NCI-H187 treated with DMSO at 0.1 percent for 48 hours (cell line): ENCODE measurements around the gene MACROD1.

ENCODE experiments used
- DNase-seq: peaks from one replicate; lab custom pipeline; 2025; lab: John Stamatoyannopoulos, UW

Gene MACROD1

DNA sequence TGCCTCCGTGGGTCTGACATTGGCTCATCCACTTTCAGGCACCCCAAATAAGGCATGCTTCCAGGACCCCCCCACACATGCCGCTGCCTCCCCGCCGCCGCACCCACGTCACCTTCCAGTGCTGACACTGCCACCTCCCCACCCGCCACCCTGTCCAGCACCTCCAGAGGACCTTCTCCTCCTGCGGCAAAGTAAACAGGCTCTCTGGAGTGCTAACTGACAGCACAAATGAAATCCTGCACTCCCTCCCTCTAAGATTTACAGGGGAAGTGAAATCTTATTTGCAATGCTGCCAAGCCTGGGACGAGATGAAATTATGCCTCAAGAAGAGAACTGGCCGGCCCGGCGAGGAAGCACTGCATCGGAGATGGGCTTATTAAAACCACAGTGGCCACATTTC lies 35.3 kb downstream of the MACROD1 start:
- no peak for DNase-seq

- DNase-seq = no peak
Measured at GRCh38 chr11:64129403-64129802, 36.5 kb downstream of the MACROD1 start.

DNA sequence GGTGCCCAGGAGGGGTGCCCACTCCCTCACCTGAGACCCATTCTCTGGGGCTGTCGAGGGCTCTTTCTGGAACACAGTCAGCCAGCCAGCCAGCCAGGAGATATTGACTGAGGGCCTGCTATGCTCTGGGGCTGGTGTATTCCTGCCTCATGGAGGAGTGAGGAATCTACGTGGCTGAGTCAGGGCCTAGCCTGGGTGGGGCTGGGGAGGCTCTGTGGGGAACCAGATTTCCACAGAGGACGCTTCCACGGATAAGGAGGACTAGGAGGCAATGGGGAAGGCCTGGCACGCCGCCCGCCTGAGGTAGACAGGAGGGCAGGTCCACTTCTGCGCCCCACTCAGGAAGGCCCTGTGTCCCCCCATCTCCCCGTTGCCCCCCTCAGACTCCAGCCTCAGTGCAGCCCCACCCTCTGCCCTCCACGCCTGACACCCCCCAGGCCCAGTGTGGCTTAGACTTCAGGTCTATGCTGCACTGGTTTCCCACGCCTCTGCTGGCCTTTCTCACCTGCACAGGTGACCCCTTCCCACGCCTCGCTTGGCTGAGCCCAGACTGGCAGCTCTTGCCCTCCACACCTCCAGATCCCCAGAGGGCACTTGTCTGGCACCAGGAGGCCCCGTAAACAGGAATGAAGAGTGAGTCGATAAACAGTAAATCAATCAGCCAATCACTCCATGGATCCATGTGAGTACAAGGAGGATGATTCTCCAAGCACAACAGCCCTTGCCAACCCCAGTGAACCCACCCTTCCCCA lies 37.5 kb downstream of the MACROD1 start:
- DNase-seq = no peak

DNA sequence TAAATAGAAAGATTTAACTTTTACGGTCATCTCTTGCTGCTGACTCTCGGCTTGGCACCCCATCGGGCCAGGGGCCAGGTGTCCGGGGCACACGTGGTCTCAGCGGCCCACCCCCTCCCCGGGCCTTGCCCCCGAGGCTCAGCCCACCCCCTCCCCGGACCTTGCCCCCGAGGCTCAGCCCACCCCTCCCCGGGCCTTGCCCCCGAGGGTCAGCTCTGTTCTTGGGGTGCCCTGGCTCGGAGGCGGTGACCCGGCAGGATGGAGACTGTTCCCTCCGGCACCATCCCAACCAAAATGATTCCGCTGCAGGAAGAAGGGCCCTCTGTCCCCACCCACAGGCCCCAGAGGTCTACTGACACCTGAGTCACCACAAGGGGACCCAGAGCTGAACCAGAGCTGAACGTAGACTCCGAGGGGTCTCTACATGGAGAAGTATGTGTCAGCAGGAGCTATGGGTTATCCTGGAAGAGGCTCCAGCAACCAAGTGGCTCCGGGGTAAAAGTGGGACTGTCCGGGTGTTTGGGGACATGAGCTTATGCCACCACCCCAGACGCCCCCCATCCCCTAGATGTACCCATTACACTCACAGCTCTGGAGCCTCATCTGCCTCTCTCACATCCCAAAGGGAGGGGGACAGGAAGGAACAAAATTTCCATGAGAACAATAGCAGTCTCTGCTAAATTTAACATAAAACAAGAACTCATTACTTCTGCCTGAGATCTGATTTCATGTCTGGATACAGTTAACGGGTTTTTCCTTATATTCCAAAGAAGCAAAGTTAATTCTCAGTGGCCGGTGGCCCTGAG lies 38.4 kb downstream of the MACROD1 start:
- no peak for DNase-seq

- no peak for DNase-seq
Measured at GRCh38 chr11:64126796-64127195, 39.1 kb downstream of the MACROD1 start.

GRCh38 chr11:64126371-64126770 lies 39.5 kb downstream of the MACROD1 start:
- no peak for DNase-seq

GRCh38 chr11:64125676-64126075 lies 40.2 kb downstream of the MACROD1 start:
- DNase-seq = no peak

DNA sequence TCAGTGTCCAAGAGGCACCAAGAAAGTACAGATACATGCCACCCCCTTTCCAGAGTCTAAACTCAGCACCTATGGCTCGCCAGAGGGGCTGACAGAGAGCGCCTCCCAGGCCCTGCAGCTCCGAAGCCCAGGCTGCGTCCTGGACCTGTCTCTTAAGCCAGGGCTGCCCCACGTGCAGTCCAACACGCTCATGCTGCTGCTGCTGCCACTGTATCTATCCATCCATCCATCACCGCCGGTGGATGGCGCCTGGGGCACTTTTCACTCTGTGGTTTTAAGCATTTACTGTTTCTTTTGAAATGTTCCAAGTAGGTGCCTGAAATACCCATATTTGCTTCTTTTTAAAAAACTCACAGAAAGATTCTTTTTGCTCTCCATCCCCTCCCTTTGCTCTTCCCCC lies 41.8 kb downstream of the MACROD1 start:
- DNase-seq = no peak

DNA sequence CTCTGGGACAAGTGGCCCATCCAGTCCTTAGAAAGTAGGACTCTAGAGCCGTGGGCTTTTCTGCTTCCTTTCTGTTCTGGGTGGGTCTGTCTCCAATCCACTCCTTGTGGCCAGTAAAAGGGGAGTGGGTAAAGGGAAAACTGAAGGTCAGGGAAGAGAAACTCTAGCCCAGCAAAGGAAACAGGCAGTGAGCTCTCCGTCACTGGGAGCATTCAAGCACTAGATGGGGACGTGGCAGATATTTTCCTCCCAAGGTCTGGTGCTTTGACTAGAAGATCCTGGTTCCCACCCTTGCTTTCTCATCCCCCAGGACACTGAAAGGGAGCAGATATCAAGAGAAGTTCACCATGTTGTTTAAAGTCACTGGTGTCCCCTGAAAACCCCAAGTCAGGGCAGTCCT lies 42.2 kb downstream of the MACROD1 start:
- DNase-seq = no peak

GRCh38 chr11:64122411-64123410 lies 43.2 kb downstream of the MACROD1 start:
- no peak for DNase-seq

DNA sequence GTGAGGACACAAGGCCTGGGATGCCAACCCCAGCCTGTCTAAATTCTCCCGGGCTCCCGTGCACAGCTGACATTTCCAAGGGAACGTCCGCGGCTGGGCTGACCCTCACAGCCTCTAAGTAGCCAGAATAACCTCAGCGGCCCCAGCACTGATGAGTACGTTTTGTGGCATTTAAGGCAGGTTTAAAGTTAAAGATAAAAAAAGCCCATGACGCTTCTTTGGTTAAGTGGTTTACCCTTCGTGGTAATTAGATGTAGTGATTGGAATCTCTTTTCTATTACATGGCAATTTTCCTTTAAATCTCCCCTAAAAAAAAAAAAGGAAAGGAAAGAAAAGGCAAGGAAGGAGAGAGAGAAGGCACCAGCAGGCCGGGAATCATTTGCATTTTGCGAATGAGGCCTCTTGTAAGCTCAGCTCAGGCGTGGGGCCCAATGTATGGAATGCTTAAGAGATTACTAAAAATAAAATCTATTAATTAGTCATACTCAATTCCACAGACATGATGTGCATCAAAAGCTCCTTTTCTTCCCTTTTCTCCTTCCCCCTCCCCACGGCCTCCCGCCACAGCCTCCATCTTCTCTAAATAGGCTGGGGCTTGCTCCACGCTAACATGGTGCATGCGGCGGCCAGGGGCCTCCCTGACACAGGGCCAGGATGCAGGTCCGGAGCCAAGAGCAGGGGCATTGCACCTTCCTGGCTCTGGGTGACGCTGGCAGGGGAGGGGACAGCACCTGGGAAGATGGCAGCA lies 44.1 kb downstream of the MACROD1 start:
- DNase-seq = no peak

- peak; percentile 54 for DNase-seq
Measured at GRCh38 chr11:64120951-64121569, 44.9 kb downstream of the MACROD1 start.

GRCh38 chr11:64119700-64120099 lies 46.2 kb downstream of the MACROD1 start:
- no peak for DNase-seq

DNA sequence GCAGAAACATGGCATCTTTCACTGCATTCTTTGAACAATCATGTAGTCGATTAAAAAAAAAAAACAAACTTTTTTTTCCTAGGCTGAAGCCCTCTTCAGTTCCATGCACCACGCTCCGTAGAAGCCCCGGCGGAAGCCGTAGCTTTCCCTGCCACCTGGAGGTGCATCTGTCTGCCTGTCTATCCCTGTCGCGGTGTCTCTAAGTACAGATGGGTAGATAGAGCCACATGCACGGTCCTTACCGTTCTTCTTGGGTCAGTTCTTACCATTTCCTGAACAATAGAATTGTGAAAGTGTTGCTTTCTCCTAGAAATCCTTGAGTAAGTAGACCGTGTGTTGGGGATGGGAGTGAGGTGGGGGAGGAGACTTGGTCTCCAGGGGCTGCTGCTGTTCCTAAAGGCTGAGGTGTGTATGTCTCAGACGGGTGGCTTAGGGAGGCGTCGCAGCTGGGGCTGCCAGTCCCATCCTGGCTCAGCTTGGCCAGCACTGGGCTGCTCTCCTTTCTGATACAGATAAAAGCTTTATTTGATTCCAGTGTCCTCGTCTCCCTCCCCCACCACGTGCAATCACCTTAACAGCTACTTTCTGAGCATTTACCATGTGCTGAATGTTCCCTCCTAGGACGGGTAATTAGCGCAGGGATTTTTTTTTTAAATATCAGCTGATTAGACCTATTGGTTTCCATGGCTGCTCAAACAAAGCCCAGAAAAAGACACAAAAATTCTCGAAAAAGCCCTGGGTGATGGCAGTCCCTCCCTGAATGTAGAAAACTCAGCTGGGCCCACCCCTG lies 46.8 kb downstream of the MACROD1 start:
- no peak for DNase-seq

DNA sequence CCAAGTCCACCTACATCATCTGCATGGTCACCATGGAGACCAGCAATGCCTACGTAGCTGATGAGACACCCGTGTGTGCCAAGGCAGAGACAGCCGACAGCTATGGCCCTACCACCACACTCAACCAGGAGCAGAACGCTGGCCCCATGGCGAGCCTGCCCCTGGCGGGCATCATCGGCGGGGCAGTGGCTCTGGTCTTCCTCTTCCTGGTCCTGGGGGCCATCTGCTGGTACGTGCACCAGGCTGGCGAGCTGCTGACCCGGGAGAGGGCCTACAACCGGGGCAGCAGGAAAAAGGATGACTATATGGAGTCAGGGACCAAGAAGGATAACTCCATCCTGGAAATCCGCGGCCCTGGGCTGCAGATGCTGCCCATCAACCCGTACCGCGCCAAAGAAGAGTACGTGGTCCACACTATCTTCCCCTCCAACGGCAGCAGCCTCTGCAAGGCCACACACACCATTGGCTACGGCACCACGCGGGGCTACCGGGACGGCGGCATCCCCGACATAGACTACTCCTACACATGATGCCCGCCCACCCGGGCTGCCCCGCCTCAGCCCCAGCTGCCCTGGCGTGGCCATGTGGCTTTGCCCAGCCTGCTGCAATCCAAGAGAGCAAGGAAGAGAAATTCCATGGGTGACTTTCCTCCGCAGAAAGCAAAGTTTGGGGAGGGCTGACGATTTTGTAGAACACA lies 48.0 kb downstream of the MACROD1 start:
- DNase-seq = no peak

DNA sequence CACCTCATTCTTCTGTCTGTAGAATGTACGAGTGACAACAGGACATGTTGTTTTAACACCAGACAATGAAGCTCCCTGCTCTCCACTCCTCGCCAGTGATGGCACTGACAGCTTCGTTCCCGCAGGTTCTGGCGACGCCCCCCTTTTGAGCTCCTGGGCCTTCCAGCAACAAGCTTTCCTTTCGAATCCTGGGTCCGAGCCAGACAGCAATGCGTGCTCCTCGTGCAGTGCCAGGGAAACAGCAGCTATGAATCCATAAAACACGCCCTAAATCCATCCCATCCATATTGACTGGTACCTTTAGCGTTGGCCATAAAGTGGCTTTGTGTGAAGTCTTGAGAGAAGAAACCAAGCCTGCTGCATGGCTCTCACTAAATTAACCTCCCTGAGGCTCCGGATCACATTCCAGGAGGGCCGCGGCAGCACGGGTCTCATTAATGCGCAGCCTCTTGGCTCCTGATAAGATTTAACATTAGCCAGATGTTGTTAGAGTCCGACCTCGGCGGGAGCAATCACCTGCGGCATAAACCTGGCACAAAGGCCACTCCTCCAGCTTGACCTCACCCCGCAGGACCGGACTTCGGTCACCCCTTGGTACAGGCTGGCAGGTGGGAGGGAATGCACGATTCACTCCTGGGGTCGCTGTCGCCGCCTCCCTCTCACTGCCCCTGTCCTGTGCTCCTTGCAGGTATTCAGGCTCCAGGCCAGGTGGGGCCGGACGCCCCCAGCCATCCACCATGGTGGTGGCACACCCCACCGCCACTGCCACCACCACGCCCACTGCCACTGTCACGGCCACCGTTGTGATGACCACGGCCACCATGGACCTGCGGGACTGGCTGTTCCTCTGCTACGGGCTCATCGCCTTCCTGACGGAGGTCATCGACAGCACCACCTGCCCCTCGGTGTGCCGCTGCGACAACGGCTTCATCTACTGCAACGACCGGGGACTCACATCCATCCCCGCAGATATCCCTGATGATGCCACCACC lies 50.1 kb downstream of the MACROD1 start:
- no peak for DNase-seq

DNA sequence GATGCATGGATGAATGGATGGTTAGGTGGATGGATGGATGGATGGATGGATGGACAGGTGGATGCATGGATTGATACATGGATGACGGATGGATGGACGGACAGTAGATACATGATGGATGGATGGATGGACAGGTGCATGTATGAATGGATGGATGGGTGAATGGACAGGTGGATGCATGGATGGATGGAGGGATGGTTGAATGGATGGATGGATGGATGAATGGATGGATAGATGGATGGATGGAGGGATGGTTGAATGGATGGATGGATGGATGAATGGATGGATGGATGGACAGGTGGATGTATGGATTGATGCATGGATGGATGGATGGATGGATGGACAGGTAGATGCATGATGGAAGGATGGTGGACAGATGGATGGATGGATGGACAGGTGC lies 51.7 kb downstream of the MACROD1 start:
- no peak for DNase-seq

GRCh38 chr11:64113462-64113780 lies 52.5 kb downstream of the MACROD1 start:
- DNase-seq = no peak
